Measurements from ENCODE around the gene HEY2. TPM values are rescaled to one million over a fixed set of nuclear protein-coding genes. Genes with fewer than 3 reads are reported as not detected.
A peak's percentile ranks its signal among the peaks of the same experiment; 100 is the strongest.
"Not testable (repeated sequence)": the region's sequence is repeated elsewhere in the genome, so short reads cannot be mapped to it uniquely, and the experiment has no call there.

The HEY2 gene
- total RNA-seq, result not detected

DNA sequence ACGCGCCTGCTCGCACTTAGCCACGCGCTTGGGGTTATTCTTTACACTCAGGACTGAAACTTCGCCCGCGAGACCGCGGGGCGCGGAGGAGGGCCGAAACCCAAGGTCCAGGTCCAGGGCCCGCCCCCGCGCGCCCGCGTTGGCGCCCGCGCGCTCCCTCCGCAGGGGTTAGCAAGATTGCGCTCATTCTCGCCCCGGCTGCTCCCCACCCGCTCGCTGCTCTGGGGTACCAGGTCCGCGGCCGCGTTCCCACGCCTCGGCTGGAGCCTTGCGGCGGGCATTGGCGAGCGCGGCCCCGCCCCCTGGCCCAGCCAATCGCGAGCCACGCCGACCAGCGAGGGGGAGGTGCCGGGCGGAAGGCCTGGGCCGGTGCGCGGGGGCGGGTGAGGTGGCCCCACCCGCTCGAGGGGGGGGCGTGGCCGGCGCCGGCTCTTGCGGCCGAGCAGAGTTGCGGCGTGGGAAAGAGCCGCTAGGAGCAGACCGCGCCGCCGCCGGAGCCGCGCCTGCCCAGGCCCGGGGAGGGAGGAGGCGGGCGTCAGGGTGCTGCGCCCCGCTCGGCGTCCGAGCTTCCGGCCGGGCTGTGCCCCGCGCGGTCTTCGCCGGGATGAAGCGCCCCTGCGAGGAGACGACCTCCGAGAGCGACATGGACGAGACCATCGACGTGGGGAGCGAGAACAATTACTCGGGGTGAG lies at the start of gene HEY2:
TSS of gene HEY2 (plus strand) at position 460 of the 692 bp plus-strand sequence. CDS start at position 605, 145 bp downstream.
- DNase-seq, result peak; percentile 65

DNA sequence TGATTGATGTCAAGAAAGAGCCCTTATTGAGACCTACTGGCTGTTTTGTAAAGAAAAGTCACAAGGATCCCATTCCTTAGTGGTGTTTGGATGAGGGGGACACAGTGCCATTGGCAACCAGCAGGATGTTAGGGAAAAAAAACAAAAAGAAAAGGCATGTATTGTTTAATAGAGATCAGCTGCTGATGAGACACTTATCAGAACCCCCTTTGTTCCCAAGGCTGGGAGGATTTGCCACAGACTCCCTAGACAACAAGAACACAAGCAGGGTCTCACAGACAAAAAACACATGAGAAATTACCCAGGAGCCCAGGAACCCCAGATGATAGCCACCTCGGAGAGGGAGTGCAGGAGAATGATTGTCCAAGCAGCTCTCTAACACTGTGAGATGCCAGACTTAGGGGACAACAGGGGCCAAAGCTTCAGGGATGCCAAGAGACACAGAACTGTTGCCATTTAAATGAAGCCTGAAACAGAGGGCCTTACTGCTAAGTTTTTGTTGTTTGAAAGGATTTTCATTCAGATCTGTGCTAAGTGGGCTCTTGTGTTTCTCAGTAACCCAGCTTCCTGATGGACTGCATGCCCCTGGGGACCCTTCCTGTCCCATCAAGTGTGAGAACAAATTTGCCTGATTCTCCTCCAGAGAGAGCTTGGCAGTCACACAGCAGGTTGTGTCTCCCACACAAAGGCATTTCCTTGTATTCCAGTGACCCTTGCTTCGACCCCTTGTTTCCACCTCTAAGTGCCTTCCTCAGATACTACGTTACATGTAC lies 48.7 kb upstream of the HEY2 start:
- DNase-seq, result no peak

- no peak for DNase-seq
These were observed 48.1 kb upstream of the HEY2 start for GRCh38 chr6:125701354-125701668.

- not testable (repeated sequence) for DNase-seq
These were observed 45.5 kb upstream of the HEY2 start for GRCh38 chr6:125703882-125704281.

- DNase-seq, result no peak
These were observed 41.7 kb upstream of the HEY2 start for GRCh38 chr6:125707615-125708243.

- no peak for DNase-seq
These were observed 38.3 kb upstream of the HEY2 start for GRCh38 chr6:125711013-125711675.

GRCh38 chr6:125714441-125715090 lies 34.9 kb upstream of the HEY2 start:
- DNase-seq, result no peak

GRCh38 chr6:125717120-125717731 lies 32.2 kb upstream of the HEY2 start:
- DNase-seq, result no peak

GRCh38 chr6:125718109-125718508 lies 31.3 kb upstream of the HEY2 start:
- no peak for DNase-seq

GRCh38 chr6:125722886-125723285 lies 26.5 kb upstream of the HEY2 start:
- DNase-seq, result no peak

- DNase-seq, result no peak
These were observed 22.2 kb upstream of the HEY2 start for GRCh38 chr6:125727216-125727615.

DNA sequence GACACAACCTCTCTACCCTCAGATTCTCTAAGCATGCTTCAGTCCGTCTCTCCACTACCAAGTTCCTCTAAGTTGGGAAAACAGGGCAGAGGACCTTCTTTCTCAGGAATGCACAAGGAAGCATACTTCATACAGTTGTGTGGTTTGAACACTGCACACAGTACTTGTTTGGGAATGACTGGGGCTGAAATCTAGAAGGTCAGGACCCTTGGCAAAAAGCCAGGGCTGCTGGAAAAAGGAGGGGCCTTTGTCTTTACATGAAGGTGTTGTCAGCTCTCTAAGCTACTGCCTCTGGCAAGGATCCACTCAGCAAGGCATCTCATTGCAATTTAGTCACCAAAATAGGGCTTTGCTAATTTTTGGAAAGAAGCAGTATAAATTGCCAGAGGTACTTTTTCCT lies 20.7 kb upstream of the HEY2 start:
- DNase-seq, result no peak

GRCh38 chr6:125729983-125730382 lies 19.4 kb upstream of the HEY2 start:
- DNase-seq, result no peak

DNA sequence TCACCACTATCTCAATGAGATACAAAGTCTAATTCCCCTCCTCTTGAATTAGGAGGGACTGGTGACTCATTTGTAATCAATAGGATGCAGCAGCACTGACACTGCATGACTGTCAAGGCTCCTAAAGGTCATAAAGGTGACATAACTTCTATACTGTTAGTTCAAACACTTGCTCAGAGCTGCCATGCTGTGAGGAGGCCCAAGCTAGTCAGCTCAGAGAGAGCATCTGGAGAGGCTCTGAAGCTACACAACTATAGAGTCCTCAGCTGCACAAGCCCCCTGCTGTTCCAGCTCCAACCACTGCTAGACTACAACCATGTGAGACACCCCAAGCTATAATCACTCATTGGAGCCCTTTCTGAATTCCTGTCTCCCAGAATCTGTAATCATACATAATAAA lies 17.0 kb upstream of the HEY2 start:
- no peak for DNase-seq

DNA sequence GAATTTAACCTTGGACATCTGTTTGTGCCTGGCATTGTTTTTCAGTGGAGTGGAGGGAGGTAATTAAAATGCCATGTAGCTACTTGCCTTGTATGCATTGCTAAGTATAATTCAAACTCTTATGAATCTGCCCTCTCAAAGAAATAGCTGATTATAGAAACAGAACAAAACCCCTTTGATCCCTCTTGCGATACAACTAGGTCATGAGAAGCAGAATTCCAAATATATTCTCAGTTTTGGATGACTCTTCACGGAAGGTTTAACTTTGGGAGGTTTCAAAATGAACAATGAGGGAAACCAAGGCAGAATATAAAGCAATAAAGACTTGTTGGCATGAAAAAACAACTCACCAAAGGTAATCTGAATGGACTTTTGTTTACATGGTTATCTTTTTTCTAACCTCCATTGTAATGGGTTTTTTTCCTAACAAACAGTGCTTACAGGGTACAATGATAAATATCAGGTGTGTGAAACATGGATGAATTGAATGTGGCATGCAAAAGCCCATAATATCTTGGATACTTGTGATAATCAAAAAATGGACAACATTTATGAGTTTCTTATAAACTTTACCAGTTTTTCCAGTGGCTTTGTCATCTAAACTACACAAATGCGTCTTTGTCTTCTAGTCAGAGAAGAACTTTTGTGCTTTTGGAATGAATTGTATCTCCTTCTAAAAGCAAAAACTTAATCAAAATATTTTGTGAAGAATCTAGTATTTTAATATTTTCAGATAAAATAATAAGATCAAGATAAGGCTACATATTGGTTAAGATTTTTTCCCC lies 15.7 kb upstream of the HEY2 start:
- DNase-seq, result no peak

DNA sequence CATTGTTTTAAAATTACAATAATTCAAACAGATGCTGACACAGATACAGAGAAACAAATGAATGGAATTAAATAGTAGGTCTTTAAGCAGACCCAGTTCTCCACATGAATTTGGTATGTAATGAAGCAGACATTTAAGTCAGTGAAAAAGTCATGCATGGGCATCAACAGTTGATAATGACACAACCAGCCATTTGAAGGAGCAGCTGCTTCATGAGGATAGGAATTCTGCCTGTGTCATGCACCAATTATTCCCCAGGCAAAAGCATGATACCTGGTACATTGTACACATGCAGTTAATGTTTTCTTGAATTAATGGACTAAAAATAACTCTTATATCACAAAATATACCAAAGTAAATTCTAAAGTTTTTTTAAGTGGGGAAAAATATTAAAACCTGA lies 11.2 kb upstream of the HEY2 start:
- no peak for DNase-seq

- DNase-seq, result no peak
These were observed 10.1 kb upstream of the HEY2 start for GRCh38 chr6:125739364-125739763.

DNA sequence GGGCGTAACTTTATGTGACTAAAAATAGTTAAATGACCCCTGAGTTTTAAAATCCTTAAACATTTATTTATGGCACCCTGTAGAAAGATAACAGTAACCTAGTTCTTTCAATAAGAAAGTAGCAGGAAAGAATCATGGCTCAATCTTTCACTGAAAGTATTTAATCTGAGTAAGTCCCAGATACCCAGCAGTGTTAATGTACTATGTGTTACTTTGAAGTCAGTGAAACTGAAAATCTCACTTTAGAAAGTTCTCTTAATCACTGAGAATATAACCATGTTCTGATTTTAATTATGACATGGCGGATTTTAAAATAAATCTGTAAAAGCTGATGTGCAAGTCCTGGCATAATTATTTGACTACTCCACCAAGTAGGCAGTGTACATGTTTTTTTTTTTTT lies 8.1 kb upstream of the HEY2 start:
- no peak for DNase-seq

DNA sequence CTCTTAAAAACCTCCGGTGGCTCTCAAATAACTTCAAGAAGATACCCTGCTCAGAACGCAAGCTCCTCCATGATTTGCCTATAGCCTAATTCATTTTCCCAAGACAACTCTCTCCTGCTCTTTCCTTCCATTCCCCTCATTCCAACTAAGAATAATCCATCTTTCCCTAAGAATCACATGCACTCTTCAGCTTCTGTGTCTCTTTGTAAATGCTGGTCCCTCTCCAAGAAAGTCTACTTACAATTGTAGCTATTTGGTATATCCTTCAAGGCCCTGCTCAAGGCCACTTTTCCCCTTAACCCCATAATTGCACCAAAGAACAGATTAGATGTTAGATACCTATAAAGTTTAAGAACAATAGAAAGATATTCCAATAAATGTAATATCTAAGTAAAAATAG lies 7.4 kb upstream of the HEY2 start:
- DNase-seq, result no peak

DNA sequence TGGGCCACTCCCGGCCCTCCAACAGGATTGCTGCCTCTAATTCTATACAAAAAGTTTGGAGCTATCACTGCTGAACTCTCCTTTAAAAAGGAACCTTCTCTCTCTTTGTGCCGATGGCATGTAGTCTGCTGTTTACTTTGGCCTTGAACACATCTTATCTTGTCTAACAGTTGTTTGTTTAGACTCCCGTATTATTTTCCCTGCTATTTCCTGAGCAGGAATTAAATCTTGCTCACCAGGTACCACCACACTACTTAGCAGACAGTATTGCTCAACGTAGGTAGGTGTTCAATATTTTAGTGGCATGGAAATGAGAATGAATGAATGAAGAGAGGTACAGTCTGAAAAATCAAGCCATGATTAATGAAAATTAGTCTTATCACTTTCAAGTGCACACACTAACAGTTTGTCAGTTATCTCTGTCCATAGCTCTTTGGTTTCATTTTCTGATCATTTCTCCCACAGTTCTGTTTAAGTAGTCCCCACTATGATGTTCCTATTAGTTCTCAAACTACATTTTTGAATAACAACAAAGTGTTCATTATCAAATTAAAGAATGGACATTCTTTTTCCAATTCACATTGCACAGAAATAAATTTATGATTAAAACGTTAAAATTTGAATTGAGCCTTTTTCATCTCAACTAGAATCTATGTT lies 6.8 kb upstream of the HEY2 start:
- DNase-seq, result no peak

DNA sequence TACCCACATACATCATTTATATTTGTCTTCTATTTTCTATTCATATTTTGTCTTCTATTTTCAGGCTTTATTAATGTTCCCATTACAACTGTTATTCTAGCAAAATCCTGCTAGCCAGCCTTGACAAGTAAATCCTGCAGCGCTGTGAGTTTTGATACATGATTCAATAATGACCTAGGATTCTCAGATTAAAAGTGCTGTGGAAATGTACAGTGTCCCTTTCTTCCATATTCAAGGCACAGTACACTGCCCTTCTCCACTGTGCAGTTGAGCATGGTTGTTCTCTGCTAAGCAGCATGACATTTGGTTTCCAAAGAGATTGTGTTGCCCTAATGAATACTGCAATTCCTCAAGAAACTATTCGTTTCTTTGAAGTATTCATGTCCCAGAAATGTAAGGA lies 5.8 kb upstream of the HEY2 start:
- DNase-seq, result no peak
